ENCODE measurements around the gene PANK1. TPM values are rescaled to one million over a fixed set of nuclear protein-coding genes. Genes with fewer than 3 reads are reported as not detected.

Gene PANK1
- total and polyA plus RNA-seq, 2 of the 4 experiments (the other 2 are of a cell fraction), result 3.0 to 8.8 TPM

GRCh38 chr10:89548673-89549072, 96.4 kb downstream of the PANK1 start:
- Histone ChIP-seq H3K4ac (ENCODE audit: low read depth, low read length) (no peak overlapping the region), H2BK120ac (ENCODE audit: low read depth, low read length) (no peak overlapping the region), H3K14ac (replicated peaks; ENCODE audit: low read depth, low read length) (no peak overlapping the region), H4K8ac (ENCODE audit: low read depth in 2 of 2, low read length in 2 of 2) (no peak overlapping the region), H3K23ac (ENCODE audit: low read depth, low read length) (no peak overlapping the region), H3K27me3 (ENCODE audit: control insufficient read depth, insufficient read depth, low read length) (no peaks in the 10 kb centered on the region), H3K56ac (ENCODE audit: extremely low read depth, insufficient read depth, low read length) (no peak overlapping the region), H3K36me3 (ENCODE audit: control insufficient read depth, insufficient read depth, low read length) (no peaks in the 10 kb centered on the region), H4K20me1 (ENCODE audit: insufficient read depth, low read length) (no peaks in the 10 kb centered on the region), H3K18ac (ENCODE audit: low read depth, low read length) (no peak overlapping the region), H3K27ac (ENCODE audit: insufficient read depth, low read length) (no peak overlapping the region), H4K5ac (ENCODE audit: low read depth, low read length) (no peak overlapping the region), H2BK20ac (ENCODE audit: low read depth, low read length) (no peak overlapping the region), H3K9me1 (ENCODE audit: insufficient read depth, low read length) (peaks cover 2% of the 10 kb centered on the region; the same call in 1 of the 2 replicates), H3K9ac (ENCODE audit: low read depth, low read length) (no peak overlapping the region), H2AK9ac (replicated peaks; ENCODE audit: low read depth, low read length, poor library complexity) (no peak overlapping the region), H2AFZ (replicated peaks; ENCODE audit: low read length, poor library complexity) (no peak overlapping the region), H3K4me3 (ENCODE audit: insufficient read depth, low read depth, low read length) (no peak overlapping the region), H4K91ac (ENCODE audit: insufficient read depth, low read depth, low read length) (no peak overlapping the region), H3K79me1 (ENCODE audit: low read depth in 1 of 2, low read length in 2 of 2) (no peaks in the 10 kb centered on the region), H2AK5ac (ENCODE audit: low read depth, low read length) (no peak overlapping the region), H3K9me3 (ENCODE audit: control insufficient read depth, insufficient read depth, low read length) (no peaks in the 10 kb centered on the region), H2BK15ac (ENCODE audit: low read depth, low read length) (no peak overlapping the region), H2BK5ac (ENCODE audit: low read depth, low read length, poor library complexity, severe bottlenecking) (no peak overlapping the region), H3K4me1 (ENCODE audit: control insufficient read depth, insufficient read depth, low read length) (no peaks in the 10 kb centered on the region; the same call in 1 of the 2 replicates), H3K4me2 (ENCODE audit: low read depth, low read length) (no peak overlapping the region)
- in situ Hi-C loops (cut with MboI; ENCODE audit: low sequenced_read_pairs) (no loop called here), dilution Hi-C loops (cut with HindIII; ENCODE audit: low sequenced_read_pairs, unreplicated experiment) (no loop called here), intact Hi-C loops (cut with micrococcal nuclease) (no loop called here)
- ATAC-seq (ENCODE audit: low read depth) (no peak), DNase-seq (no peak)
- no TSS peak for BruUV-seq (replicated peaks)
- ChIA-PET CTCF (interaction anchor here (1.4 kb wide), 1 partner anchor 8 kb away, joined by 5 read pairs; no protein-coding TSS in a partner anchor), POLR2A (ENCODE audit: unreplicated experiment) (no interaction called here)
- TF ChIP-seq NFE2L2 (IDR thresholded peaks at IDR 0.05; ENCODE audit: low read depth, low read length) (no peak), USF2 (IDR thresholded peaks at IDR 0.05; ENCODE audit: low read depth, low read length) (no peak), ELK1 (IDR thresholded peaks at IDR 0.05; ENCODE audit: borderline replicate concordance, low read depth, low read length) (no peak), MAFK (IDR thresholded peaks at IDR 0.05; ENCODE audit: low read depth, low read length) (no peak), RCOR1 (IDR thresholded peaks at IDR 0.05; ENCODE audit: insufficient replicate concordance, low read length) (no peak), MXI1 (IDR thresholded peaks at IDR 0.05; ENCODE audit: borderline replicate concordance, low read depth, low read length) (no peak), CHD1 (IDR thresholded peaks at IDR 0.05; ENCODE audit: low read depth, low read length) (no peak), BHLHE40 (IDR thresholded peaks at IDR 0.05; ENCODE audit: low read depth, low read length) (no peak), RFX5 (IDR thresholded peaks at IDR 0.05; ENCODE audit: low read depth, low read length) (no peak)
- 80% methylated on average over 5 of the region's 6 CpGs; no CpG with 5 or more reads in 1 of the 2 experiments for WGBS, 2 experiments (ENCODE audit: extremely low coverage in 2 of 2, insufficient read length in 1 of 2)

Measured in IMR-90 (cell line).